HG03108 (cell line): ENCODE measurements around the gene HAPLN3.

Experiments
- ATAC-seq: cut with Tn5 transposase; IDR thresholded peaks from one replicate; pipeline ENCODE4 v1.9.1; 2021; ENCODE audit warnings: moderate library complexity; ENCODE audit not compliant: unreplicated experiment

HAPLN3 gene

GRCh38 chr15:88911766-88912118, 16.4 kb upstream of the HAPLN3 start:
- ATAC-seq: no peak

GRCh38 chr15:88909956-88910831, 14.8 kb upstream of the HAPLN3 start:
- no peak for ATAC-seq

DNA sequence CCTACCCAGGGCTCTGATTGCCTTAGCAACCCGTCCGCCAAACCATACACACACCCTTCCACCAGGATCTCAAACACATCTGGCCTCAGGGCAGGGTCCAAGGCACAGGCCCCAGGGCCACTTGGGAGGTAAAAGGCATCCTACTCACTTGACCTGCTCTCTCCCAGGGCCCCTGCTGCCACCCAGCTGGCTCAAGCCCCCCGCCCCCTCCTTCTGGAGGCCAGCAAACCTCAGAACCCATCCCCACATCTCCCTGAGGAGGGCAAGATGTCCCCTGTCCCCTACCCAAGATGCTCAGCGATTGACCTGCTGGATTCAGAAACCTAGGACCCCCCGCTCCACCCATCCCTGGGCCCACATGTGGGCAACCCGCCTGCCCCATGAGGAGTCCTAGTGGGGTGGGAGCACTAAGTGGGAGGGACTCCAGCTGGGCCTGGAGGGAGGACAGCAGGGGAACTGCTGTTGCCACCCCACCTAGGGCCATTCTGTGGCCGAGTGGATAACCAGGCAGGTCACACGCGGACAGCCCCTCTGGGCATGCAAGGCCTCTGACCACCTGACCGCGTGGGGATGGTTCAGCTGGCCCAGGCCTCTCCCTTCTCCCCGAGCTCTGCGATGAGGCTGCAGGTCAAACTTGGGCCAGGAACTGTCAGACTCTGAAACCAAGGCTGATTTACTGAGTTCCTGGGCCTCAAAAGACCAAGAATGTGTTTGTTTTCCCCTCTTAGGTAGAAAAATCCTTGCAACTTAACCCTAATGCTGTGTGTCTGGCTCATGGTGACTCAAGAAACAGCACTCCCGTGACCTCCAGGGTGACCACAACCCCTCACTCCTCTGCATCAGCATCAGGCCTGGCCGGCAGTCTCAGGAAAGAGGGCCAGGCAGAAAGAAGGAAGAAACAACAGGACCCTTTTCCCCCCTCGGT, 13.6 kb upstream of the HAPLN3 start:
- no peak for ATAC-seq

- ATAC-seq: no peak
These were observed 12.8 kb upstream of the HAPLN3 start for GRCh38 chr15:88908123-88908522.

- ATAC-seq: no peak
These were observed 11.8 kb upstream of the HAPLN3 start for GRCh38 chr15:88907111-88907510.

DNA sequence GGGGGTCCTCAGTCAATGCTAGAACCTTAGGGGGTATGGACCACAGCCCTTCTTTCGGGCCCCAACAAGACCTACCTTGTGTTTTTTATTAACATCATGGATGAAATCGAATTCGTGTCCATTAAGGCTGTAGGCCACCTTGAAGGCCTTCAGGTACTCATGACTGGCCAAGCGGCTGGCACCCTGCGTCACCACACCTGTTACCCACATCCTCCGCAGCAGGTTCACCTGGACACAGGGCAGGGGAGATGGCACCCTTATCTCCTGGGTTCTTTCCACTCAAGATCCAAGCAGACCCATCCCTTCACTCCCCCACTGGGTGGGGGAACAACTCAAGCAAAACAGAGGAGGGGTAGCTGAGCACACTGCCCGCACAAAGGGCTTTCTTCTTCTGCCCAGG, 11.2 kb upstream of the HAPLN3 start:
- ATAC-seq: no peak

DNA sequence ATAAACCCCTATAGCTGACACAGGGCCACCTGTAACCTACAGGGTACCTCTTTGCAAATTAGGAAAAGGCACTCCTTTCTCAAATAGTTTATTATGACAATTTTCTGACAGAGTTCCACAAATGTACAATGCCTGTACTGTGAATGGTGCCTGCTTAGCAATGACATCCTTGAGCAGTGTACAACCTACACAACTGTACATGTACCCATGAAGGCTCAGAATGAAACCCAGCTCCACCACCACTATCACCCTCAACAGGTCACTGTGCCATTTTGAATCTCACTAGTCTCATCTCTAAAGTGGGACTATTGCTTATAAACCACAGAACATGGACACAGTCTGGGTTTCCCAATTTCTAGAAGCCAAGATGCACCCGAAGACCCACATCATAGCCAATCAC, 10.8 kb upstream of the HAPLN3 start:
- no peak for ATAC-seq

DNA sequence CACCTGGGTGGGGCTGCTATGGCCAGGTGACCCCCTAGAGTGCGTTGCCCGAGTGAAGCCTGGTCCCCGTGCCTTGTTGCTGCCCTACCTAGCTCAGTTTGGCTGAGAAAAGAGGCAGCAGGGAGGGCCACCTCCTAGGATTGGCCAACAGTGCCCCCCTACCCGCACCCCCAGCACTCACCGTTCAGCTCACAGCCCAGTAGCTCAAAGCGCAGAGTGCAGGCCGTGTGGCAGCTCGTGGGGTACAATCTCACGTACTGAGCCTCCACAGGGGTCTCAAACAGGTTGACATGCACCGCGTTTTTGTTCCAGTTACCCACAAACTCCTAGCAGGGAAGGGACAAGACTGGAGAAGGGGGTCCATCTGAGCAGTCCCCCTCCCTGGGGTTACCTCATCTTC, 10.2 kb upstream of the HAPLN3 start:
- ATAC-seq: no peak

DNA sequence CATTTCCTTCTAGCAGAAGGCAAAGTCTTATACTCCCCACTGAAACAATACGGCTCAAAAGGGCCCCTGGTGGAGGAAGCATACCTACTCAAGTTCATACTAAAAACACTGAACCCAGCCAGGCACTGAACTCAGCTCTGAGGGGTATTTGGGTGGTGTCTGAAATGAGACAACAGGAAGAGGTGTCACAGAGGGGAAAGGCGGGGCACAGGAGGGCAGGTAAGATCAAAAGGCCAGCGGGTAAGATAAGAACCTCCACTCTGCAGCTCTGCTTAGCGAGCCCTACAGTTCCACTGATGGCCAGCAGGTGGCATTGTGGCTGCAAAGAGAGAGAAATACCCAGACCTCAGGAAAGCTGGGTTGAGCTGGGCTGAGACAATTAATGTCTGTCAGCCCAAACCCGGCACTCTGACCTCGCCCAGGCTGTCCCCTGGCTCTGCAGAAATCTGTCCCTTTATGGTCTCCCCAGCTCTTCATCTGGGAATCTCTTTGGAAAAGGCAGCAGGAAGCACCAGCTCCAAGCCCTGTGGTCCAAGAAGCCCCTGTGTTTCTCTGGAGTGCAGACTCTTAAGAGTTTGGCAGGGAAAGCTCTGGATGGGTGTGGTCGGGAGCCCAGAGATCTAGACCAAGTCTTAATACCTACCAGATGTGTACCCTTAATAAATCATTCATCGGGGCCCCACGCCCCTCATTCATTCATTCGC, 9.4 kb upstream of the HAPLN3 start:
- peak; percentile 61 for ATAC-seq

DNA sequence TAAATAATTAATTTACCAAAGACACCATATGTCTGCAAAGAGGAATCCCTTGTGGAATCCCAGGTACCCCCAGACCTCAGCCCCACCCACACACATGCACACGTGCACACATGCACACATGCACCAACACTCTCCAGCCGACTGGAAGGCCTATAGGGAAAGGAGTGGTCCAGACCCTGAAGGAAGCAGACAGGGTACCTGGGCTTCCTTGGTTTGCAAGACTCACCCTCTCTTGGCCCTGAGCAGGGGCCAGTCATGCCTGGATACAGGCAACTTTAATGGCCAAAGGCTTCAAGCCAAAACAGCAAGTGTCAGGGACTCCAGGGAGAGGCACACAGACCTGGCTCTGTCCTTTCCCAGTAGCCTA, 8.9 kb upstream of the HAPLN3 start:
- ATAC-seq: no peak

- ATAC-seq: no peak
These were observed 7.5 kb upstream of the HAPLN3 start for GRCh38 chr15:88902846-88903245.

GRCh38 chr15:88902221-88902835, 7.0 kb upstream of the HAPLN3 start:
- ATAC-seq: no peak

DNA sequence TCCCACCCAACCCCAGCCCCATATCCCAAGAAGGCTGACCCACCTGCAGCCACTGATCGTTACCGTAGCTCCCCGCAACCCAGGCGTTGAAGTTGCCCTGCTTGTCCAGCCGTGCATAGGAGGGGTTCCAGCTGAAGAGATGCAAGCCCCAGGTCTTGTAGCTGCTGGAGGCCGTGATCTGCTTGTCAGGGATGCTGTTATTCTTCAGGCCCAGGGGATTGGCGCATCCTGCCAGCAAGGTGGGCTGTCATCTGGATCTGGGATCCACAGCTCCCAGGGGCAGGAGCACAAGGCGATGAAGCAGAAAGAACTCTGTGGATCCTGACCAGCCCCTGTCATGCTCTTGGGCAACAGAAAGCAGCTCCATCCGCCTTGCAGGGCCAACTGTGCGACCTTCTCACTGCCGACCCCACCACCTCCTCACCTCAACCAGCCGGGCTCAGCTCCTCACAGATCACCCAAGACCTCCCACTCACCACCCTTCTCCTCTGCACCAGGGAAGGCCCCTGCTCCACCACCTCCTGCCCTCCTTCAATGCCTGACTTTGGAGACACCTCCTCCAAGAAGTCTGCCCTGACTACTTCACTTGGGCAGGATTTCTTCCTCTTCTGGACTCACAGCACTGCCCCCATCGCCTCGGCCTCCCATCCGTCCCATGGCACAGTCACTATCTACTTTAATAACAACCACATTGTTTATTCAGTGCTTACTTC, 6.3 kb upstream of the HAPLN3 start:
- no peak for ATAC-seq

DNA sequence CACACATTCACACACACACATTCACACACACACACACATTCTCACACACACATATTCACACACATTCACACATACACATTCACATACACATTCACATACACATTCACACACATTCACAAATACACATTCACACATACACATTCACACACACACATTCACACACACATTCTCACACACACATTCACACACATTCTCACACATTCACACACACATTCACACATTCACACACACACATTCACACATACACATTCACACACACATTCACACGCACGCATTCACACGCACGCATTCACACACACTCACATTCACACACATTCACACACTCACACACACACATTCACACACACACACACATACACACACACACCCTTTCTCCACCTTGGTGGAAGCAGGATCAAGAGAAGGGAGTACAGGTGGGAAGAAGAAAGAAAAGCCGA, 5.7 kb upstream of the HAPLN3 start:
- no peak for ATAC-seq

GRCh38 chr15:88900309-88900981, 5.1 kb upstream of the HAPLN3 start:
- no peak for ATAC-seq

GRCh38 chr15:88899251-88899650, 3.9 kb upstream of the HAPLN3 start:
- ATAC-seq: no peak

DNA sequence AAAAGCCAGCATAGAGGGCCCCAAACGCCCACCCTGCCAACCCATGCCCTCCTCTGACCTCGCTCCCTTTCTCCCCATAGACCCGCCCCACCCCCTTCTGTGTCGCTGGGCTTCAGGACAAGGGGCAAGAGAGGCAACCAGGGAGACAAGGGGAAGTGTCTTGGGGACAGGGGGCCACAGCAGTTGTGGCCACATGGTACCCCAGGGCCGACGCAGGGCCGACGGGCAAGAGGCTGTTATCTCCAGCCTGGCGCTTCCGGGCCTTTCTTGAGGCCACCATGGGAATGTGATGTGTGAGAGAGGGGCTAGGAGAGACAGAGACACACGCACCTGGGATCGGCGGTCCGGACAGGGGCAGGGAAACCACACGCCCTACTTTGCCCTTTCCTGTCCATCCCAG, 3.4 kb upstream of the HAPLN3 start:
- ATAC-seq: no peak

GRCh38 chr15:88897456-88898194, 2.3 kb upstream of the HAPLN3 start:
- peak; percentile 46 for ATAC-seq

DNA sequence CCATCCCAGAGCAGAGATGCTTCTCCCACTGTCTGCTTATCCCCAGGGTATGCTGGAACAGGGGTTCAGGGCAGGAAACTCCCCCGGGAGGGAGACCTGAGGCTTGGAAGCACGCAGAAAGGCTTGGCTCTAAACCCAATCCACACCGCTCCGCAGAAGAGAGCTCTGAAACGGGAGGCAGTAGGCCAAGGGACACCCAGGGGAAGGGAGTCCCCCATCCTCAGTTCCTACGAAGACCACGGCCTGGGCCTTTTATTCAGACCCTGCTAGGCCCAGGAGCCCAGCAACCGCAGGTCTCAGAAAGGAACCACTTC, 1.8 kb upstream of the HAPLN3 start:
- ATAC-seq: no peak
